Vagina (tissue), 2 donors: ENCODE results near the gene CXCL13.
A peak's percentile ranks its signal among the peaks of the same experiment; 100 is the strongest.

ENCODE experiments used
- POLR2A ChIP-seq, 2 donors: fragments of 450-650 bp; IDR thresholded peaks; one replicate each; pipeline ENCODE4 v1.6.1; 2017; ENCODE audit warnings: antibody characterized with exemption in 2 of 2, mild to moderate bottlenecking in 2 of 2, moderate library complexity in 2 of 2
- POLR2AphosphoS5 ChIP-seq, 2 donors: sonication (generic); formaldehyde crosslinking; IDR thresholded peaks; one replicate each; pipeline ENCODE4 v1.9.0; 2017; ENCODE audit warnings: antibody characterized with exemption in 2 of 2, mild to moderate bottlenecking in 2 of 2, low read depth in 1 of 2; ENCODE audit not compliant: insufficient read depth in 1 of 2
- TF ChIP-seq, protein P1 (sequence below), 3 experiments: fragments of 450-650 bp in 2 of 3; fragments of 200-600 bp in 1 of 3; sonication (generic) in 1 of 3; IDR thresholded peaks; one replicate each; pipeline ENCODE4 v1.5.1; 2017 to 2019; ENCODE audit warnings: antibody characterized with exemption in 3 of 3, mild to moderate bottlenecking in 2 of 3, moderate library complexity in 2 of 3

DNA sequence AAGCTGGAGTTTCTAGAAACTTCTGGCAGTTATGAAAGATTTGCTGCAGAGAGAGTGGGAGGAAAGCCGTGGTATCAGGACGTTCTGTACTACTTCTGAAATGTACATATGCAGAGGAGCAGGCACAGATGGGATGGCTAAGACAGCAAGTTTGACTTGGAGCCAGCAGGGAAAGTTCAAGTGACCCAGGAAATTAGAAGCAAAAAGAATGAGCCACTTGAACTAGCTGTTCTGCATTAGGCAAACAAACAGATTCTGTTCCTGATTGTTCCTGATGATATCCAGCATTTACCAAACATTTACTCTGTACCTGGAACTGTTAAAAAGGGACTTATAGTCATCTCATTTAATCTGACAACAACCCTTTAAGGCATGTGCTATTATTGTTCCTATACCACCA is 41.4 kb upstream of the CXCL13 start:
- TF ChIP-seq, protein P1, sequence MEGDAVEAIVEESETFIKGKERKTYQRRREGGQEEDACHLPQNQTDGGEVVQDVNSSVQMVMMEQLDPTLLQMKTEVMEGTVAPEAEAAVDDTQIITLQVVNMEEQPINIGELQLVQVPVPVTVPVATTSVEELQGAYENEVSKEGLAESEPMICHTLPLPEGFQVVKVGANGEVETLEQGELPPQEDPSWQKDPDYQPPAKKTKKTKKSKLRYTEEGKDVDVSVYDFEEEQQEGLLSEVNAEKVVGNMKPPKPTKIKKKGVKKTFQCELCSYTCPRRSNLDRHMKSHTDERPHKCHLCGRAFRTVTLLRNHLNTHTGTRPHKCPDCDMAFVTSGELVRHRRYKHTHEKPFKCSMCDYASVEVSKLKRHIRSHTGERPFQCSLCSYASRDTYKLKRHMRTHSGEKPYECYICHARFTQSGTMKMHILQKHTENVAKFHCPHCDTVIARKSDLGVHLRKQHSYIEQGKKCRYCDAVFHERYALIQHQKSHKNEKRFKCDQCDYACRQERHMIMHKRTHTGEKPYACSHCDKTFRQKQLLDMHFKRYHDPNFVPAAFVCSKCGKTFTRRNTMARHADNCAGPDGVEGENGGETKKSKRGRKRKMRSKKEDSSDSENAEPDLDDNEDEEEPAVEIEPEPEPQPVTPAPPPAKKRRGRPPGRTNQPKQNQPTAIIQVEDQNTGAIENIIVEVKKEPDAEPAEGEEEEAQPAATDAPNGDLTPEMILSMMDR (IDR thresholded peaks at IDR 0.05), result no peak
- TF ChIP-seq POLR2A (IDR thresholded peaks at IDR 0.05), result no peak
- TF ChIP-seq POLR2AphosphoS5 (IDR thresholded peaks at IDR 0.05; ENCODE audit: insufficient read depth in 1 of 2, low read depth in 1 of 2), result peak in 1 of 2 donors; percentile 68
